HCT116 (cell line): ENCODE measurements around the gene ZNF341. TPM values are rescaled to one million over a fixed set of nuclear protein-coding genes. Genes with fewer than 3 reads are reported as not detected.

Experiments used
- ATAC-seq: fragments of 200-7000 bp; cut with Tn5 transposase; 2 replicates; pipeline ENCODE4 v1.9.1; 2020; ENCODE audit warnings: mild to moderate bottlenecking, moderate library complexity
- BruUV-seq: library from RNA; stranded (reverse); fragments of 400-500 nt; replicated peaks from 2 replicates; lab custom pipeline; 2021; lab: Mats Ljungman, UMichigan
- CTCF ChIA-PET: fragments of 300-600 bp; sonication (Branson Sonifier 250); formaldehyde crosslinking; loops from one replicate; lab custom pipeline; 2021; ENCODE audit warnings: antibody characterized with exemption; lab: Charles Lee
- POLR2A ChIA-PET: fragments of 300-600, 350-600 bp; sonication (Branson Sonifier 250); formaldehyde crosslinking; loops from one replicate; lab custom pipeline; 2021; ENCODE audit warnings: antibody characterized with exemption; lab: Charles Lee
- RAD21 ChIA-PET, 2 experiments: fragments of 300-600 bp; sonication (Branson Sonifier 250); formaldehyde crosslinking; loops; one replicate each; lab custom pipeline; 2023; ENCODE audit warnings: low total read pairs in 2 of 2; ENCODE audit not compliant: uncharacterized antibody in 2 of 2, unreplicated experiment in 2 of 2, low non-redundant PET in 1 of 2; lab: Charles Lee
- DNase-seq: peaks from one replicate; pipeline ENCODE4 v3.0.0-alpha.2; 2010; ENCODE audit warnings: low read depth, low spot score
- H2AFZ ChIP-seq: fragments of 200-600 bp; shearing (Covaris generic), sonication (generic); 2 replicates; pipeline ENCODE4 v1.6.1; 2017; ENCODE audit warnings: low read depth, mixed run types, mixed read lengths, antibody characterized with exemption, low read length; ENCODE audit not compliant: poor library complexity, severe bottlenecking
- H3K27ac ChIP-seq: 2 replicates; pipeline ENCODE4 v1.5.1; 2012; ENCODE audit warnings: low read depth, low read length
- H3K27me3 ChIP-seq: fragments of 200-600 bp; sonication (generic); 2 replicates; pipeline ENCODE4 v1.6.1; 2016; ENCODE audit warnings: mixed run types, low read length, mixed read lengths; ENCODE audit not compliant: insufficient read depth
- H3K36me3 ChIP-seq, 2 experiments: fragments of 200-500 bp in 1 of 2; fragments of 200-600 bp in 1 of 2; sonication (Bioruptor generic) in 1 of 2; sonication (generic) in 1 of 2; 2 replicates each; pipeline versions ENCODE4 v1.5.1 to v1.6.1; 2014 to 2016; ENCODE audit warnings: low read length in 2 of 2, inconsistent platforms in 1 of 2, mixed read lengths in 1 of 2, mixed run types in 1 of 2; ENCODE audit not compliant: insufficient read depth in 2 of 2, control insufficient read depth in 1 of 2
- H3K4me1 ChIP-seq, 2 experiments: fragments of 200-600 bp in 1 of 2; sonication (generic) in 1 of 2; 2 replicates each; pipeline versions ENCODE4 v1.5.1 to v1.6.1; 2012 to 2017; ENCODE audit warnings: low read length in 2 of 2, inconsistent platforms in 1 of 2, mild to moderate bottlenecking in 1 of 2, mixed read lengths in 1 of 2, mixed run types in 1 of 2, moderate library complexity in 1 of 2; ENCODE audit not compliant: insufficient read depth in 2 of 2, control insufficient read depth in 1 of 2
- H3K4me2 ChIP-seq: fragments of 200-600 bp; sonication (generic); 2 replicates; pipeline ENCODE4 v1.6.1; 2017; ENCODE audit warnings: mixed run types, low read length, mixed read lengths
- H3K4me3 ChIP-seq, 2 experiments: fragments of 200-600 bp in 1 of 2; sonication (generic) in 1 of 2; replicated peaks in 1 of 2; 2 replicates each; pipeline ENCODE4 v1.5.1; 2011 to 2016; ENCODE audit warnings: low read length in 2 of 2, control low read depth in 1 of 2, low read depth in 1 of 2, mild to moderate bottlenecking in 1 of 2, mixed read lengths in 1 of 2, mixed run types in 1 of 2
- H3K79me2 ChIP-seq: fragments of 200-600 bp; sonication (generic); 2 replicates; pipeline ENCODE4 v1.6.1; 2017; ENCODE audit warnings: mild to moderate bottlenecking, mixed run types, low read length, moderate library complexity, mixed read lengths; ENCODE audit not compliant: insufficient read depth
- H3K9ac ChIP-seq: fragments of 200-600 bp; sonication (generic); 2 replicates; pipeline ENCODE4 v1.6.1; 2016; ENCODE audit warnings: low read length, mixed read lengths
- H3K9me2 ChIP-seq: fragments of 200-600 bp; sonication (generic), shearing (Covaris generic); 2 replicates; pipeline ENCODE4 v1.6.1; 2017; ENCODE audit warnings: mixed run types, mild to moderate bottlenecking, moderate library complexity; ENCODE audit not compliant: insufficient read depth
- H3K9me3 ChIP-seq, 2 experiments: fragments of 200-500 bp in 1 of 2; fragments of 200-600 bp in 1 of 2; sonication (Bioruptor generic) in 1 of 2; sonication (generic) in 1 of 2; 2 replicates each; pipeline ENCODE4 v1.6.1; 2014 to 2017; ENCODE audit warnings: low read length in 2 of 2, mixed read lengths in 2 of 2, inconsistent platforms in 1 of 2, low read depth in 1 of 2, mild to moderate bottlenecking in 1 of 2, mixed run types in 1 of 2, moderate library complexity in 1 of 2; ENCODE audit not compliant: control insufficient read depth in 1 of 2, insufficient read depth in 1 of 2
- H4K20me1 ChIP-seq: fragments of 200-600 bp; sonication (generic), shearing (Covaris generic); 2 replicates; pipeline ENCODE4 v1.6.1; 2017; ENCODE audit warnings: mixed run types, mild to moderate bottlenecking, moderate library complexity; ENCODE audit not compliant: insufficient read depth
- EZH2phosphoT487 ChIP-seq: fragments of 200-600 bp; IDR thresholded peaks from 2 replicates; pipeline ENCODE4 v1.6.1; 2018; ENCODE audit warnings: antibody characterized with exemption, borderline replicate concordance
- RAD21 ChIP-seq: IDR thresholded peaks from 2 replicates; pipeline ENCODE4 v1.6.1; 2012; ENCODE audit warnings: low read depth, mild to moderate bottlenecking
- ZNF274 ChIP-seq: fragments of 200-500 bp; sonication (Bioruptor generic); IDR thresholded peaks from 2 replicates; pipeline ENCODE4 v1.6.1; 2014; ENCODE audit warnings: mild to moderate bottlenecking, low read depth, low read length, inconsistent platforms
- intact Hi-C: fragments of 100-400 bp; cut with micrococcal nuclease; formaldehyde crosslinking; loops from 2 replicates; pipeline ENCODE4 v1.10.0; 2022
- total RNA-seq: library from RNA; stranded (reverse); gene quantifications from one replicate; pipeline ENCODE4 v1.2.1, GENCODE V29; 2021; ENCODE audit not compliant: unreplicated experiment

ZNF341 gene
- total RNA-seq, 1 experiment from 2014 or later = 4.9 TPM

GRCh38 chr20:33837096-33837830, 105.5 kb downstream of the ZNF341 start:
- no peak for ATAC-seq
- RAD21 ChIA-PET = no interaction called here
- POLR2A ChIA-PET = no interaction called here
- Histone ChIP-seq H3K9me3 (no peaks in the 10 kb centered on the region), H3K4me1 (no peaks in the 10 kb centered on the region), H3K9me2 (no peaks in the 10 kb centered on the region), H3K27ac (no peak overlapping the region), H4K20me1 (no peaks in the 10 kb centered on the region), H3K9ac (no peak overlapping the region), H3K4me2 (no peak overlapping the region), H3K27me3 (no peaks in the 10 kb centered on the region), H2AFZ (no peak overlapping the region), H3K36me3 (no peaks in the 10 kb centered on the region), H3K79me2 (peaks cover 68% of the 10 kb centered on the region), H3K4me3 (no peak overlapping the region)
- CTCF ChIA-PET = no interaction called here
- intact Hi-C loops = no loop called here
- no TSS peak for BruUV-seq
- TF ChIP-seq EZH2phosphoT487 = no peak
- DNase-seq = no peak

GRCh38 chr20:33838035-33838864, 106.5 kb downstream of the ZNF341 start:
- H2AFZ ChIP-seq = no peak overlapping the region
- peaks cover 74% of the 10 kb centered on the region for H3K79me2 ChIP-seq
- DNase-seq (no peak), ATAC-seq (no peak)
- ChIA-PET POLR2A (no interaction called here), CTCF (no interaction called here), RAD21 (no interaction called here)
- no peak overlapping the region for H3K4me3 ChIP-seq
- H3K27me3 ChIP-seq = no peaks in the 10 kb centered on the region
- no peaks in the 10 kb centered on the region for H3K9me2 ChIP-seq
- no peaks in the 10 kb centered on the region for H4K20me1 ChIP-seq
- no TSS peak for BruUV-seq
- H3K27ac ChIP-seq = no peak overlapping the region
- no peaks in the 10 kb centered on the region for H3K9me3 ChIP-seq
- intact Hi-C loops = no loop called here
- peak; percentile 36; the same call in 1 of the 2 replicates for TF ChIP-seq RAD21
- TF ChIP-seq ZNF274 = no peak
- no peaks in the 10 kb centered on the region for H3K36me3 ChIP-seq
- no peaks in the 10 kb centered on the region for H3K4me1 ChIP-seq
- H3K9ac ChIP-seq = no peak overlapping the region
- H3K4me2 ChIP-seq = no peak overlapping the region
